CD4-positive, alpha-beta T cell (primary cell): ENCODE data around the gene IRAK2. TPM values are rescaled to one million over a fixed set of nuclear protein-coding genes. Genes with fewer than 3 reads are reported as not detected.

Experiments used
- ATAC-seq: fragments of 200-7000 bp; cut with Tn5 transposase; one replicate; pipeline ENCODE4 v1.10.0; 2022; ENCODE audit warnings: mild to moderate bottlenecking; ENCODE audit not compliant: poor library complexity
- CTCF ChIA-PET: fragments of 350-600 bp; sonication (Branson Sonifier 250); formaldehyde crosslinking; loops from one replicate; lab custom pipeline; 2021; ENCODE audit warnings: antibody characterized with exemption, inconsistent platforms; lab: Charles Lee
- POLR2A ChIA-PET: fragments of 350-600 bp; sonication (Branson Sonifier 250); formaldehyde crosslinking; loops from one replicate; lab custom pipeline; 2021; ENCODE audit warnings: antibody characterized with exemption, inconsistent platforms; lab: Charles Lee
- DNase-seq, 14 experiments: peaks; one replicate each; pipeline ENCODE4 v3.0.0-alpha.2; 2013 to 2020; ENCODE audit warnings: mixed read lengths in 2 of 14
- H3K27ac ChIP-seq, 2 donors: one replicate each; pipeline versions ENCODE4 v1.5.1 to v1.7.0; 2013; ENCODE audit warnings: low read length in 2 of 2, low read depth in 1 of 2, mild to moderate bottlenecking in 1 of 2
- H3K27me3 ChIP-seq, 2 experiments: 1 replicate in 1 of 2; 2 replicates in 1 of 2; pipeline versions ENCODE4 v1.6.1 to v1.7.0; 2013; ENCODE audit warnings: low read length in 2 of 2, control low read depth in 1 of 2, mild to moderate bottlenecking in 1 of 2, moderate library complexity in 1 of 2; ENCODE audit not compliant: insufficient read depth in 2 of 2, control insufficient read depth in 1 of 2
- H3K36me3 ChIP-seq: one replicate; pipeline ENCODE4 v1.6.1; 2013; ENCODE audit warnings: low read length, control low read depth; ENCODE audit not compliant: insufficient read depth
- H3K4me1 ChIP-seq: one replicate; pipeline ENCODE4 v1.6.1; 2013; ENCODE audit warnings: low read length, control low read depth; ENCODE audit not compliant: insufficient read depth
- H3K4me3 ChIP-seq: one replicate; pipeline ENCODE4 v1.5.1; 2013; ENCODE audit warnings: mild to moderate bottlenecking, low read length, moderate library complexity
- H3K9me3 ChIP-seq, 2 experiments: 1 replicate in 1 of 2; 2 replicates in 1 of 2; pipeline versions ENCODE4 v1.6.1 to v1.7.0; 2013; ENCODE audit warnings: low read length in 2 of 2, mild to moderate bottlenecking in 2 of 2, control low read depth in 1 of 2, moderate library complexity in 1 of 2; ENCODE audit not compliant: control insufficient read depth in 1 of 2, insufficient read depth in 1 of 2
- H3K27ac Mint-ChIP-seq: one replicate; pipeline ENCODE4 v1.8.0; 2020; ENCODE audit warnings: mixed read lengths
- H3K27me3 Mint-ChIP-seq: one replicate; pipeline ENCODE4 v1.8.0; 2021; ENCODE audit warnings: mixed read lengths
- H3K36me3 Mint-ChIP-seq: one replicate; pipeline ENCODE4 v1.8.0; 2021; ENCODE audit warnings: low read depth, mixed read lengths
- H3K4me1 Mint-ChIP-seq: one replicate; pipeline ENCODE4 v1.8.0; 2021; ENCODE audit warnings: low read depth, mixed read lengths
- H3K4me3 Mint-ChIP-seq: one replicate; pipeline ENCODE4 v1.8.0; 2020; ENCODE audit warnings: mild to moderate bottlenecking, mixed read lengths
- H3K9me3 Mint-ChIP-seq: one replicate; pipeline ENCODE4 v1.8.0; 2020; ENCODE audit warnings: mixed read lengths
- CTCF ChIP-seq: fragments of 200-600 bp; IDR thresholded peaks from one replicate; pipeline ENCODE4 v1.8.0; 2022; ENCODE audit warnings: antibody characterized with exemption, mild to moderate bottlenecking
- intact Hi-C, 2 experiments: fragments of 100-400 bp; cut with DNase I in 1 of 2; cut with micrococcal nuclease in 1 of 2; formaldehyde crosslinking; loops; one replicate each; pipeline versions ENCODE4 v1.15.1 to v1.9.0; 2023 to 2025; cut with DNase I, micrococcal nuclease
- total RNA-seq, 174 experiments: library from RNA in 2 of 174; stranded (reverse) in 2 of 174; gene quantifications; one replicate each; pipeline ENCODE4 v1.2.3 and lab custom pipeline; 2021 to 2026

The IRAK2 gene
- total RNA-seq, 2 experiments from 2014 or later = 1.4 to 1.6 TPM

GRCh38 chr3:10195366-10196089, 30.8 kb downstream of the IRAK2 start:
- POLR2A ChIA-PET = interaction anchor here (1.5 to 4.2 kb wide), 5 partner anchors 9 to 262 kb away, joined by 10 to 30 read pairs (median 28); partner anchors contain the start of genes CRELD1 and VHL
- DNase-seq (peak in 1 of 14 experiments; percentile 32), ATAC-seq (no peak)
- H3K4me1 ChIP-seq = peaks cover 99% of the 10 kb centered on the region
- intact Hi-C loops = loop anchor here in 1 of 2 experiments (2.0 to 10.0 kb wide), 3 partner anchors 31 to 51 kb away; partner anchors contain the start of genes IRAK2 and VHL
- H3K36me3 ChIP-seq = no peaks in the 10 kb centered on the region
- no peak for TF ChIP-seq CTCF
- no peaks in the 10 kb centered on the region for H3K27me3 Mint-ChIP-seq
- peaks cover under 1% of the 10 kb centered on the region for H3K36me3 Mint-ChIP-seq
- H3K9me3 Mint-ChIP-seq = no peaks in the 10 kb centered on the region
- H3K4me1 Mint-ChIP-seq = peaks cover 81% of the 10 kb centered on the region
- H3K4me3 ChIP-seq = no peak overlapping the region
- H3K27ac Mint-ChIP-seq = peak overlapping the region; percentile 96
- H3K9me3 ChIP-seq = no peaks in the 10 kb centered on the region
- H3K27ac ChIP-seq = peak overlapping the region; percentile 89 to 90
- CTCF ChIA-PET = interaction anchor here (0.5 to 0.8 kb wide), 2 partner anchors 28 to 53 kb away, joined by 3 read pairs; partner anchors contain the start of gene TATDN2
- no peaks in the 10 kb centered on the region for H3K27me3 ChIP-seq
- peak overlapping the region; percentile 86 for H3K4me3 Mint-ChIP-seq

GRCh38 chr3:10196389-10197052, 31.8 kb downstream of the IRAK2 start:
- peak in 2 of 14 experiments; percentile 49 to 64 for DNase-seq
- no peaks in the 10 kb centered on the region for H3K27me3 Mint-ChIP-seq
- CTCF ChIA-PET = no interaction called here
- Histone ChIP-seq H3K27ac (peak overlapping the region; percentile 51 to 89), H3K4me1 (peaks cover 93% of the 10 kb centered on the region), H3K9me3 (no peaks in the 10 kb centered on the region), H3K27me3 (no peaks in the 10 kb centered on the region), H3K36me3 (peaks cover 7% of the 10 kb centered on the region), H3K4me3 (no peak overlapping the region)
- H3K9me3 Mint-ChIP-seq = no peaks in the 10 kb centered on the region
- peak overlapping the region; percentile 37 for H3K4me3 Mint-ChIP-seq
- H3K4me1 Mint-ChIP-seq = peaks cover 83% of the 10 kb centered on the region
- H3K27ac Mint-ChIP-seq = peak overlapping the region; percentile 96
- no peak for TF ChIP-seq CTCF
- ATAC-seq = no peak
- POLR2A ChIA-PET = no interaction called here
- intact Hi-C loops = loop anchor here in 1 of 2 experiments (10.0 kb wide), 1 partner anchor 52 kb away; the partner anchor contains the start of gene VHL
- H3K36me3 Mint-ChIP-seq = peaks cover 10% of the 10 kb centered on the region

GRCh38 chr3:10198226-10198625, 33.5 kb downstream of the IRAK2 start:
- no peak for ATAC-seq
- Mint-ChIP-seq H3K36me3 (peaks cover 14% of the 10 kb centered on the region), H3K27me3 (no peaks in the 10 kb centered on the region), H3K4me1 (peaks cover 76% of the 10 kb centered on the region), H3K4me3 (peak overlapping the region; percentile 75), H3K9me3 (no peaks in the 10 kb centered on the region), H3K27ac (peak overlapping the region; percentile 93)
- ChIA-PET CTCF (interaction anchor here (1.7 kb wide), 1 partner anchor 66 kb away, joined by 6 read pairs; no protein-coding TSS in a partner anchor), POLR2A (interaction anchor here (1.3 to 1.5 kb wide), 3 partner anchors 24 to 65 kb away, joined by 3 to 7 read pairs (median 5); partner anchors contain the start of gene VHL)
- no peak overlapping the region for H3K4me3 ChIP-seq
- H3K27ac ChIP-seq = peak overlapping the region; percentile 86 to 95
- TF ChIP-seq CTCF = no peak
- H3K4me1 ChIP-seq = peaks cover 85% of the 10 kb centered on the region
- no peak for DNase-seq
- H3K9me3 ChIP-seq = no peaks in the 10 kb centered on the region
- H3K27me3 ChIP-seq = no peaks in the 10 kb centered on the region
- intact Hi-C loops = loop anchor here in 1 of 2 experiments (2.0 to 10.0 kb wide), 2 partner anchors 27 to 53 kb away; partner anchors contain the start of gene VHL
- H3K36me3 ChIP-seq = peaks cover 12% of the 10 kb centered on the region
